Common myeloid progenitor, CD34-positive (primary cell): ENCODE measurements around the gene GTSE1.

Source experiments
- CTCF ChIA-PET: fragments of 350-600 bp; sonication (Branson Sonifier 250); formaldehyde crosslinking; loops from one replicate; lab custom pipeline; 2021; ENCODE audit warnings: antibody characterized with exemption; lab: Charles Lee
- POLR2A ChIA-PET: fragments of 350-600 bp; sonication (Branson Sonifier 250); formaldehyde crosslinking; loops from one replicate; lab custom pipeline; 2021; ENCODE audit warnings: antibody characterized with exemption; lab: Charles Lee
- DNase-seq, 3 donors: peaks; one replicate each; pipeline versions ENCODE4 v3.0.0 to v3.0.0-alpha.2; 2013
- H3K27ac ChIP-seq, 2 experiments: 1 replicate in 1 of 2; 2 replicates in 1 of 2; pipeline ENCODE4 v1.7.0; 2013; ENCODE audit warnings: inconsistent platforms in 2 of 2, low read length in 2 of 2, mild to moderate bottlenecking in 2 of 2, low read depth in 1 of 2, moderate library complexity in 1 of 2; ENCODE audit not compliant: severe bottlenecking in 2 of 2, insufficient read depth in 1 of 2, poor library complexity in 1 of 2
- H3K27me3 ChIP-seq, 5 experiments: replicated peaks in 2 of 5; 1 replicate in 3 of 5; 2 replicates in 2 of 5; pipeline versions ENCODE4 v1.6.1 to v1.7.0; 2013; ENCODE audit warnings: low read length in 4 of 5, mild to moderate bottlenecking in 2 of 5, moderate library complexity in 2 of 5, inconsistent platforms in 1 of 5; ENCODE audit not compliant: insufficient read depth in 5 of 5, control insufficient read depth in 4 of 5
- H3K36me3 ChIP-seq, 4 experiments: 1 replicate in 2 of 4; 2 replicates in 2 of 4; pipeline versions ENCODE4 v1.6.1 to v1.7.0; 2013; ENCODE audit warnings: low read length in 3 of 4, control low read depth in 1 of 4, mild to moderate bottlenecking in 1 of 4; ENCODE audit not compliant: control insufficient read depth in 4 of 4, insufficient read depth in 4 of 4
- H3K4me1 ChIP-seq, 4 experiments: 1 replicate in 3 of 4; 2 replicates in 1 of 4; pipeline versions ENCODE4 v1.6.1 to v1.7.1; 2013; ENCODE audit warnings: low read length in 3 of 4, mild to moderate bottlenecking in 3 of 4, control low read depth in 1 of 4, inconsistent platforms in 1 of 4, moderate library complexity in 1 of 4; ENCODE audit not compliant: control insufficient read depth in 4 of 4, insufficient read depth in 4 of 4; ENCODE audit errors: control extremely low read depth in 1 of 4
- H3K4me3 ChIP-seq, 7 experiments: 1 replicate in 4 of 7; 2 replicates in 3 of 7; pipeline versions ENCODE4 v1.5.1 to v1.7.0; 2013; ENCODE audit warnings: mild to moderate bottlenecking in 7 of 7, low read length in 6 of 7, moderate library complexity in 6 of 7, inconsistent platforms in 2 of 7, low read depth in 2 of 7, control low read depth in 1 of 7; ENCODE audit not compliant: insufficient read depth in 4 of 7, control insufficient read depth in 1 of 7; ENCODE audit errors: extremely low read depth in 1 of 7
- H3K9me3 ChIP-seq, 5 experiments: 1 replicate in 4 of 5; 2 replicates in 1 of 5; pipeline versions ENCODE4 v1.6.1 to v1.7.1; 2013; ENCODE audit warnings: low read length in 4 of 5, mild to moderate bottlenecking in 2 of 5, inconsistent platforms in 1 of 5, low read depth in 1 of 5, moderate library complexity in 1 of 5; ENCODE audit not compliant: control insufficient read depth in 4 of 5, insufficient read depth in 2 of 5; ENCODE audit errors: control extremely low read depth in 1 of 5
- WGBS: methylation state at CpG from one replicate; pipeline ENCODE4 v1.1.5; 2013; ENCODE audit not compliant: insufficient coverage; 5-methylcytosine and 5-hydroxymethylcytosine counted together

Gene GTSE1

GRCh38 chr22:46376111-46376510 is 79.4 kb downstream of the GTSE1 start:
- Histone ChIP-seq H3K27me3 (peaks cover 0 to 55% (median 7%) of the 10 kb centered on the region in 5 experiments), H3K4me1 (peaks cover 0 to 29% (median 23%) of the 10 kb centered on the region in 4 experiments), H3K36me3 (no peaks in the 10 kb centered on the region), H3K27ac (no peak overlapping the region), H3K4me3 (no peak overlapping the region), H3K9me3 (peaks cover 0 to 23% (median 5%) of the 10 kb centered on the region in 5 experiments)
- POLR2A ChIA-PET: no interaction called here
- 100% methylated on average over 3 of the region's 3 CpGs for WGBS
- CTCF ChIA-PET: no interaction called here
- DNase-seq: no peak

- Histone ChIP-seq H3K27ac (no peak overlapping the region), H3K36me3 (no peaks in the 10 kb centered on the region), H3K4me1 (peaks cover 0 to 27% (median 23%) of the 10 kb centered on the region in 4 experiments), H3K4me3 (no peak overlapping the region), H3K9me3 (peaks cover 0 to 23% (median 5%) of the 10 kb centered on the region in 5 experiments), H3K27me3 (peaks cover 0 to 52% (median 7%) of the 10 kb centered on the region in 5 experiments)
- 94% methylated on average over 13 of the region's 19 CpGs for WGBS
- DNase-seq: no peak
- CTCF ChIA-PET: interaction anchor here (1.0 kb wide), 1 partner anchor 9 kb away, joined by 3 read pairs; no protein-coding TSS in a partner anchor
- POLR2A ChIA-PET: no interaction called here
Observed at GRCh38 chr22:46376908-46377524, 80.3 kb downstream of the GTSE1 start.

- no peaks in the 10 kb centered on the region for H3K36me3 ChIP-seq
- DNase-seq: no peak
- CTCF ChIA-PET: interaction anchor here (1.0 to 2.3 kb wide), 2 partner anchors 10 kb away, joined by 3 to 7 read pairs; no protein-coding TSS in a partner anchor
- no peak overlapping the region for H3K27ac ChIP-seq
- H3K4me1 ChIP-seq: peaks cover 0 to 24% (median 21%) of the 10 kb centered on the region in 4 experiments
- POLR2A ChIA-PET: no interaction called here
- H3K9me3 ChIP-seq: peaks cover 0 to 23% (median 5%) of the 10 kb centered on the region in 5 experiments
- H3K27me3 ChIP-seq: peaks cover 0 to 48% (median 9%) of the 10 kb centered on the region in 5 experiments
- WGBS: 95% methylated on average over 20 of the region's 27 CpGs
- no peak overlapping the region for H3K4me3 ChIP-seq
Observed at GRCh38 chr22:46377525-46378425, 81.1 kb downstream of the GTSE1 start.

GRCh38 chr22:46378426-46379065 is 81.9 kb downstream of the GTSE1 start:
- Histone ChIP-seq H3K4me3 (no peak overlapping the region), H3K27me3 (peaks cover 0 to 48% (median 9%) of the 10 kb centered on the region in 5 experiments), H3K4me1 (peaks cover 0 to 17% (median 15%) of the 10 kb centered on the region in 4 experiments), H3K36me3 (no peaks in the 10 kb centered on the region), H3K27ac (no peak overlapping the region), H3K9me3 (peaks cover 0 to 23% (median 5%) of the 10 kb centered on the region in 5 experiments)
- DNase-seq: no peak
- CTCF ChIA-PET: interaction anchor here (2.3 kb wide), 1 partner anchor 11 kb away, joined by 7 read pairs; no protein-coding TSS in a partner anchor
- POLR2A ChIA-PET: no interaction called here
- 94% methylated on average over 17 of the region's 22 CpGs for WGBS

GRCh38 chr22:46379066-46379930 is 82.6 kb downstream of the GTSE1 start:
- no peak for DNase-seq
- CTCF ChIA-PET: interaction anchor here (2.3 kb wide), 1 partner anchor 12 kb away, joined by 7 read pairs; no protein-coding TSS in a partner anchor
- POLR2A ChIA-PET: no interaction called here

GRCh38 chr22:46380069-46380468 is 83.4 kb downstream of the GTSE1 start:
- WGBS: 94% methylated on average over 18 of the region's 19 CpGs
- ChIA-PET POLR2A (no interaction called here), CTCF (interaction anchor here (2.3 kb wide), 1 partner anchor 13 kb away, joined by 7 read pairs; no protein-coding TSS in a partner anchor)
- Histone ChIP-seq H3K27ac (no peak overlapping the region), H3K4me3 (no peak overlapping the region), H3K27me3 (peaks cover 0 to 45% (median 9%) of the 10 kb centered on the region in 5 experiments), H3K36me3 (no peaks in the 10 kb centered on the region), H3K4me1 (peaks cover 0 to 2% (median under 1%) of the 10 kb centered on the region in 4 experiments), H3K9me3 (peaks cover 0 to 22% (median 5%) of the 10 kb centered on the region in 5 experiments)
- DNase-seq: no peak

More at GRCh38 chr22:46379066-46379930, 82.6 kb downstream of the GTSE1 start:
- H3K9me3 ChIP-seq: peaks cover 0 to 23% (median 5%) of the 10 kb centered on the region in 5 experiments
- 95% methylated on average over 27 of the region's 29 CpGs for WGBS
- no peaks in the 10 kb centered on the region for H3K36me3 ChIP-seq
- no peak overlapping the region for H3K4me3 ChIP-seq
- no peak overlapping the region for H3K27ac ChIP-seq
- peaks cover 0 to 48% (median 9%) of the 10 kb centered on the region in 5 experiments for H3K27me3 ChIP-seq
- H3K4me1 ChIP-seq: peaks cover 0 to 10% (median 8%) of the 10 kb centered on the region in 4 experiments
